Peyer's patch (tissue), 4 donors: Measurements from ENCODE around the gene HCN2.

Source experiments
- POLR2A ChIP-seq, 2 donors: fragments of 450-650 bp; IDR thresholded peaks; one replicate each; pipeline ENCODE4 v1.5.1; 2017; ENCODE audit warnings: antibody characterized with exemption in 2 of 2, mild to moderate bottlenecking in 2 of 2, moderate library complexity in 2 of 2
- TF ChIP-seq, protein P1 (sequence below), 6 experiments: fragments of 450-650 bp in 4 of 6; fragments of 200-600 bp in 2 of 6; sonication (generic) in 1 of 6; IDR thresholded peaks; one replicate each; pipeline ENCODE4 v1.5.1; 2017 to 2019; ENCODE audit warnings: antibody characterized with exemption in 6 of 6, mild to moderate bottlenecking in 3 of 6, moderate library complexity in 1 of 6

DNA sequence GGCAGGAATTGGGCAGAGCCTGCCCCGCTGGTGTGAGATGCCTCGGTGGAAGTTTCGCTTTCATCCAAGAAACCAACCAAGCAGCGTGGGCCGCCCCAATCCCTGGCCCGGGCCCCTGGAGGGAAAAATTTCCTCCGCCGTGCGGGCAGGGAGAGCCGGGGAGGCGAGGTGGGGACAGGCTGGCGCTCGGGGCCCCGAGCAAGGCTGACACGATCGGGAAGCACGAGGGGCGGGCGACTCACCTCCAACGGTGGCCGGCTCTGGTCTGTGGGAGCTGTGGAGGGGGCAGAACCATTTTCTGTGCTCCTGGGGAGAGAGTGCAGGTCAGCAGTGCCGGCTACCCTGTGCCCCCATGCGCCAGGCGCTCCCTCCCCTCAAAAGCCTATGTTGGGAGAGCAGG is 62.3 kb downstream of the HCN2 start:
- TF ChIP-seq, protein P1, sequence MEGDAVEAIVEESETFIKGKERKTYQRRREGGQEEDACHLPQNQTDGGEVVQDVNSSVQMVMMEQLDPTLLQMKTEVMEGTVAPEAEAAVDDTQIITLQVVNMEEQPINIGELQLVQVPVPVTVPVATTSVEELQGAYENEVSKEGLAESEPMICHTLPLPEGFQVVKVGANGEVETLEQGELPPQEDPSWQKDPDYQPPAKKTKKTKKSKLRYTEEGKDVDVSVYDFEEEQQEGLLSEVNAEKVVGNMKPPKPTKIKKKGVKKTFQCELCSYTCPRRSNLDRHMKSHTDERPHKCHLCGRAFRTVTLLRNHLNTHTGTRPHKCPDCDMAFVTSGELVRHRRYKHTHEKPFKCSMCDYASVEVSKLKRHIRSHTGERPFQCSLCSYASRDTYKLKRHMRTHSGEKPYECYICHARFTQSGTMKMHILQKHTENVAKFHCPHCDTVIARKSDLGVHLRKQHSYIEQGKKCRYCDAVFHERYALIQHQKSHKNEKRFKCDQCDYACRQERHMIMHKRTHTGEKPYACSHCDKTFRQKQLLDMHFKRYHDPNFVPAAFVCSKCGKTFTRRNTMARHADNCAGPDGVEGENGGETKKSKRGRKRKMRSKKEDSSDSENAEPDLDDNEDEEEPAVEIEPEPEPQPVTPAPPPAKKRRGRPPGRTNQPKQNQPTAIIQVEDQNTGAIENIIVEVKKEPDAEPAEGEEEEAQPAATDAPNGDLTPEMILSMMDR (IDR thresholded peaks at IDR 0.05), result no peak
- TF ChIP-seq POLR2A (IDR thresholded peaks at IDR 0.05), result no peak
